ENCODE results near the gene HARS1. TPM values are rescaled to one million over a fixed set of nuclear protein-coding genes. Genes with fewer than 3 reads are reported as not detected.

The HARS1 gene
- total RNA-seq, 6 experiments from 2014 or later, result 89.1 to 102 (median 96.8) TPM

DNA sequence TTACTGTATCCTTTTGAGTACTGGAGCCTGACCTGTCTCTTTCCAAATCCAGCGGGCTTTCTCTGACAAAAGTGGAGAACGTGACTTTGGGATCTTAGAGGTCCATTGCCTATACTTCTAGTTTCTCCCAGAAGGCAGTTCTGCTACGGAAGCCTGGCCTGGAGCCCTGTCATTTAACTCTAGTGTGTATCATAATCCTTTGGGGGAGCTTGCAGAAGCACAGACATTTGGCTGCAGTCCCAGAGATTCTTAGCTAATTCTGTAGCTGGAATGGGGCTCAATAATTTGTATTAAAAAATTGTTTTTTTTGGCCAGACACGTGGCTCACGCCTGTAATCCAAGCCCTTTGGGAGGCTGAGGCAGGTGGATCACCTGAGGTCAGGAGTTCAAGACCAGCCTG lies 3.1 kb upstream of the HARS1 start:
- Mint-ChIP-seq H3K27me3 (ENCODE audit: insufficient read depth) (no peaks in the 10 kb centered on the region), H3K4me3 (no peak overlapping the region), H3K4me1 (ENCODE audit: low read depth) (peaks cover 35% of the 10 kb centered on the region), H3K9me3 (no peaks in the 10 kb centered on the region), H3K36me3 (ENCODE audit: low read depth) (peaks cover 41% of the 10 kb centered on the region), H3K27ac (no peak overlapping the region)
- no peak for DNase-seq
- TF ChIP-seq, protein P1, sequence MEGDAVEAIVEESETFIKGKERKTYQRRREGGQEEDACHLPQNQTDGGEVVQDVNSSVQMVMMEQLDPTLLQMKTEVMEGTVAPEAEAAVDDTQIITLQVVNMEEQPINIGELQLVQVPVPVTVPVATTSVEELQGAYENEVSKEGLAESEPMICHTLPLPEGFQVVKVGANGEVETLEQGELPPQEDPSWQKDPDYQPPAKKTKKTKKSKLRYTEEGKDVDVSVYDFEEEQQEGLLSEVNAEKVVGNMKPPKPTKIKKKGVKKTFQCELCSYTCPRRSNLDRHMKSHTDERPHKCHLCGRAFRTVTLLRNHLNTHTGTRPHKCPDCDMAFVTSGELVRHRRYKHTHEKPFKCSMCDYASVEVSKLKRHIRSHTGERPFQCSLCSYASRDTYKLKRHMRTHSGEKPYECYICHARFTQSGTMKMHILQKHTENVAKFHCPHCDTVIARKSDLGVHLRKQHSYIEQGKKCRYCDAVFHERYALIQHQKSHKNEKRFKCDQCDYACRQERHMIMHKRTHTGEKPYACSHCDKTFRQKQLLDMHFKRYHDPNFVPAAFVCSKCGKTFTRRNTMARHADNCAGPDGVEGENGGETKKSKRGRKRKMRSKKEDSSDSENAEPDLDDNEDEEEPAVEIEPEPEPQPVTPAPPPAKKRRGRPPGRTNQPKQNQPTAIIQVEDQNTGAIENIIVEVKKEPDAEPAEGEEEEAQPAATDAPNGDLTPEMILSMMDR (IDR thresholded peaks at IDR 0.05), result no peak

DNA sequence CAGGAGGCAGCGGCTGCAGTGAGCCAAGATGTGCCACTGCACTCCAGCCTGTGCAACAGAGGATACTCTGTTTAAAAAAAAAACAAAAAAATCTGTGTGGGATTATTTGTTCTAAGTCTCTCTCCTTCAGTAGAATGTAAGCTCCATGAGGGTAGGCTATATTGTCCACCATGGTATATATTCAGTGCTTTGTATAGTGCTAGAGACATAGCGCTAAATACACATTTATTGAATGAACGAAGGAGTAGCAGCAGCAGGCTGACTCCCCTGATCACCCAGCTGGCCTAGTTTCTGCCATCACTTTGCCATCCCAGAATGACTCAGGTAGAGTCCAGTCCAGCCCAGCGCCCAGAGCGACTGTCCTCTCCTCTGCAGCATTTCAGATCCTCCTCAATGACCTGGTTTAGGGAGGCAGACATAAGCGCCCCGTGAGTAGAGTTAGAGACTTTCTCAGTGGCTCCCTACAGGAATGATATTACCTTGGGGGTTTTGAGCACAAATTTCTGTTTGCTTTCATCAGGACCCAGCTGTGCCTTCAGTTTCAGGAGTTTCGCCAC lies 716 bp downstream of the HARS1 start:
- Mint-ChIP-seq H3K27me3 (ENCODE audit: insufficient read depth) (no peaks in the 10 kb centered on the region), H3K9me3 (no peaks in the 10 kb centered on the region), H3K4me1 (ENCODE audit: low read depth) (peaks cover 44% of the 10 kb centered on the region), H3K36me3 (ENCODE audit: low read depth) (peaks cover 24% of the 10 kb centered on the region), H3K27ac (peak overlapping the region; percentile 95), H3K4me3 (peak overlapping the region; percentile 97)
- no peak for DNase-seq
- TF ChIP-seq, protein P1 (IDR thresholded peaks at IDR 0.05), result no peak

DNA sequence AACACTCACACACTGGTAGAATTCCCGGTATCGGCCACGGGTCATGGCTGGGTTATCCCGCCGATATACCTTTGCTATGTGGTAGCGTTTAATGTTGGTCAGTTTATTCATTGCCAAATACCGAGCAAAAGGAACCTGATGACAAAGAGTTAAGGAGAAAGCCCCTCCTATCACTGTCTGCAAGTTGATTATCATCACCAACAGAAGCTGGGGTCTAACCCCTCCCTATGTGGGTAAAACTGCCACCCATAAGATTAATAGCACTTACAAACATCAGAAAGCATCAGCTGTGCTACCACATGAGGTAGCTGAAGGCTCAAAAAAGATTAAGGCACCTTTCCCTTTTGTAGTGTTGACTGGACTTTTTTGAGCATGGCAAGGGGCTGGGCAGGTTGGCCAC lies 12.2 kb downstream of the HARS1 start:
- no peaks in the 10 kb centered on the region; the same call in 1 of the 2 replicates for H3K27me3 Mint-ChIP-seq (ENCODE audit: insufficient read depth)
- TF ChIP-seq, protein P1 (IDR thresholded peaks at IDR 0.05), result no peak
- H3K9me3 Mint-ChIP-seq, result no peaks in the 10 kb centered on the region
- H3K36me3 Mint-ChIP-seq (ENCODE audit: low read depth), result peaks cover 9% of the 10 kb centered on the region; the same call in 1 of the 2 replicates
- no peaks in the 10 kb centered on the region for H3K4me1 Mint-ChIP-seq (ENCODE audit: low read depth)
- DNase-seq, result no peak
- no peak overlapping the region for H3K27ac Mint-ChIP-seq
- no peak overlapping the region for H3K4me3 Mint-ChIP-seq

DNA sequence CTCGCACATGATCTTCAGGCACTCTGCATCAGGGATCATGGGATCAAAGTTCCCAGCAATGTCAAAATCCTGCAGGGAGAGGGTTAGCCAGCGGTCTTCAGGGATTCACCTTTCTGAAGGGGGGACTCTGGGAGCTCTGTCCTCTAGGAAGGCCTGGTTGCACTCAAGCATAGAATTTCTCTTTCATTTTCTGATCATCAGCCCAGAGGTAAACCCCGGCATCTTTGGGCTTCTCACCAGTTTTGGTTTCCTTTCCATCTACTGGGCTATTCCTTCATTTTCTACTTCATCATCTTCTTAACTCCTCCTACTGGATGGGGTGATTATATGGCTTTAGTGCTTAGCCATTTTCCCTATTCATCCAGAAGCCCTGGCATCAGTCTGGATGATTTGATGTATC lies 13.2 kb downstream of the HARS1 start:
- Mint-ChIP-seq H3K4me3 (no peak overlapping the region), H3K9me3 (no peaks in the 10 kb centered on the region), H3K4me1 (ENCODE audit: low read depth) (no peaks in the 10 kb centered on the region), H3K27ac (no peak overlapping the region), H3K27me3 (ENCODE audit: insufficient read depth) (no peaks in the 10 kb centered on the region; the same call in 1 of the 2 replicates), H3K36me3 (ENCODE audit: low read depth) (peaks cover 5% of the 10 kb centered on the region; the same call in 1 of the 2 replicates)
- TF ChIP-seq, protein P1 (IDR thresholded peaks at IDR 0.05), result no peak
- no peak for DNase-seq

DNA sequence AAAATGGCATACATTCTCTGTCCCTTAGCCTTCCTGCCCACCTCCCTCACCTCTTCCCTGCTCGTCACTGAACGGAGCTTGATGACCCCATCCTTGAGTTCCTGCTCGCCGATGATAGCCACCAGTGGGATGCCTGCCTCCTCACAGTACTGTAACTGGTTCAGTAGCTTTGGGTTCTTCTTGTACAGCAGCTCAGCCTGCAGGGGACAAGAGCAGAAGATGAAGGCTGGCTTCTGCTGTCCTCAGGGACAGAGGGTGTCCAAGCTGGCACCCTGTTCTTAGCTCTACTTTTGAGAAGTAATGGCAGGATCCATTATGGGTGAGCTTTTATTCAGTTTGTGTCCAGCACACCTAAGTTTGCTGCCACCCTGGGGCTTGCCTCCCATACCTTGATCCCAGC lies 16.5 kb downstream of the HARS1 start:
- TF ChIP-seq, protein P1 (IDR thresholded peaks at IDR 0.05), result no peak

More for the DNA sequence above, 16.5 kb downstream of the HARS1 start:
- H3K4me3 Mint-ChIP-seq, result no peak overlapping the region
- H3K9me3 Mint-ChIP-seq, result no peaks in the 10 kb centered on the region
- peaks cover 5% of the 10 kb centered on the region; the same call in 1 of the 2 replicates for H3K36me3 Mint-ChIP-seq (ENCODE audit: low read depth)
- no peaks in the 10 kb centered on the region for H3K4me1 Mint-ChIP-seq (ENCODE audit: low read depth)
- DNase-seq, result no peak
- H3K27me3 Mint-ChIP-seq (ENCODE audit: insufficient read depth), result no peaks in the 10 kb centered on the region; the same call in 1 of the 2 replicates
- H3K27ac Mint-ChIP-seq, result no peak overlapping the region

All from HFFc6 (cell line).